ENCODE measurements around the gene UBA1. TPM values are rescaled to one million over a fixed set of nuclear protein-coding genes. Genes with fewer than 3 reads are reported as not detected.

Gene UBA1
- total and polyA plus RNA-seq, 2 of the 13 experiments (the other 11 are each of a cell fraction or from before 2014, with no cell fraction given) = 93.3 to 129 TPM

DNA sequence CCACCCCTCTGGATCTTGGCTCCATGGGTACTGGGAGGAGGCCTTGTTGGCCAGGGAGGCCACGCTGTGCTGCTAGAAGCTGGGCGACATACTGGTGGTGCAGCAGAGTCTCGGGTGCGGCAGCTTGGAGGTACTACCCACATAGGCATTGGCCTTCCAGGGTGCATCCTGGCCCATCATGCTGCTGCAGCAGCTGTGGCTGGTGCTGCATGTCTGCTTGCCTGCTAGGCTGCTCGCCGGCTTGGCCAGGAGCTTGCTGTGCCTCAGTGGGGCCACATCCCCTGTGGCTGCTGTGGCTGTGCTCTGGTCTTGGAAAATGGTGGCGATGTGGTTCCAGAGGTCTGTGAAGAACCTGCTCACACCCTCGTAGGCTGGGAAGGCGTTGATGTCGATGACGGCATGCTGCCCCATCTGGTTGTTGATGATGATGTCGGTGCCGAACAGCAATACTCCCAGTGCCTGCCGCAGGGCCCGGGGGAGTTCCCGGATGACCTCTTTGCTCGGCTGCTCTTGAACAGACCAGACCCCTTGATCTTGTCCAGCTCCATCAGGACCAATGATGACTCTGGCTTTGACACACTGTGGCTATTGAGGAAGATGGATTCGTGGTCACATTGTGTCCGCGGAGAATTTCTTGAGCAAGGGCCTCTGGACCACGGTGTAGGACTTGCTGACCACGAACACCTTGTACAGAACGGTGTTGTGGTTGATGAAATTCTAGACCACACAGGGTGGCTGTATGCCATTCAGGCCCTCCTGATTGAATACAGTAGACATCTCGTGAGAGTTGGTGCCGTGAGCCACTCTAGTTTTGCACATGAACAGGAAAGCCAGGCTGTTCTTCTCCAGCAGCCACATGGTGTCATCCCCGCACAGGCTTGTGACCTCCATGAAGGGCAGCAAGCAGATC is 36.8 kb upstream of the UBA1 start:
- Histone ChIP-seq H3K36me3 (replicated peaks in 1 of 2; ENCODE audit: control insufficient read depth in 1 of 2, insufficient read depth in 2 of 2, low read length in 2 of 2) (peaks cover 2 to 11% of the 10 kb centered on the region in 2 experiments; a peak in 3 of 5 replicates), H3K4me1 (ENCODE audit: insufficient read depth, low read length) (peaks cover 13% of the 10 kb centered on the region), H2AFZ (ENCODE audit: low read length) (no peak overlapping the region), H3K4me3 (replicated peaks in 1 of 3; ENCODE audit: insufficient read depth in 1 of 3, low read depth in 2 of 3, low read length in 3 of 3) (no peak overlapping the region), H3K9me3 (ENCODE audit: low read length) (no peaks in the 10 kb centered on the region), H3K27ac (ENCODE audit: extremely low read length, insufficient read depth, low read length) (no peak overlapping the region), H4K20me1 (ENCODE audit: insufficient read depth, low read length) (peaks cover 2% of the 10 kb centered on the region; the same call in 1 of the 2 replicates), H3K4me2 (ENCODE audit: low read depth, low read length) (no peak overlapping the region), H3K79me2 (ENCODE audit: insufficient read depth, low read length) (peaks cover 43% of the 10 kb centered on the region), H3K27me3 (ENCODE audit: control insufficient read depth in 1 of 2, insufficient read depth in 2 of 2, low read length in 2 of 2) (no peaks in the 10 kb centered on the region), H3K9ac (ENCODE audit: insufficient read depth, low read depth, low read length) (no peak overlapping the region)
- no TSS peak for BruUV-seq (replicated peaks)
- ChIA-PET CTCF (ENCODE audit: low intra/inter-chr PET ratio, low total read pairs) (no interaction called here), POLR2A (interaction anchor here (1.4 kb wide), 1 partner anchor 28 kb away, joined by 3 read pairs; no protein-coding TSS in a partner anchor)
- TF ChIP-seq KDM3A (CRISPR knock-in tag; IDR thresholded peaks at IDR 0.05; ENCODE audit: low read depth) (no peak), MEIS1 (CRISPR knock-in tag; IDR thresholded peaks at IDR 0.05; ENCODE audit: borderline replicate concordance) (no peak), ZNF709 (CRISPR knock-in tag; IDR thresholded peaks at IDR 0.05) (no peak), ZNF747 (CRISPR knock-in tag; IDR thresholded peaks at IDR 0.05; ENCODE audit: borderline replicate concordance) (no peak), ZNF180 (CRISPR knock-in tag; IDR thresholded peaks at IDR 0.05; ENCODE audit: borderline replicate concordance, low read depth) (no peak), RBFOX2 (IDR thresholded peaks at IDR 0.05; ENCODE audit: low read depth, low read length) (no peak), RFXAP (CRISPR knock-in tag; IDR thresholded peaks at IDR 0.05; ENCODE audit: borderline replicate concordance) (no peak), ZNF331 (CRISPR knock-in tag; IDR thresholded peaks at IDR 0.05) (no peak)
- ATAC-seq = no peak
- in situ Hi-C loops (cut with HindIII; ENCODE audit: extremely low pct_ligation_motif_present, low pct_unique_long_range_greater_than_20kb) (no loop called here), intact Hi-C loops (cut with micrococcal nuclease; ENCODE audit: unreplicated experiment) (no loop called here)
- no peak for DNase-seq (ENCODE audit: low spot score)
- FAIRE-seq = no peak
- 100% methylated on average over 1 of the region's 26 CpGs for WGBS (ENCODE audit: low lambda C conversion rate)
